Thyroid gland (tissue), 4 donors: ENCODE data around the gene ZNF280D. TPM values are rescaled to one million over a fixed set of nuclear protein-coding genes. Genes with fewer than 3 reads are reported as not detected.

ENCODE experiments used
- DNase-seq, 2 donors: peaks; one replicate each; pipeline ENCODE4 v3.0.0-alpha.2; 2019
- H3K27ac ChIP-seq, 3 donors: fragments of 200-600 bp; sonication (generic); 1 replicate in 2 of 3; 2 replicates in 1 of 3; pipeline ENCODE4 v1.5.1; 2016 to 2019; ENCODE audit warnings: mild to moderate bottlenecking in 1 of 3, moderate library complexity in 1 of 3
- H3K27me3 ChIP-seq: fragments of 200-600 bp; sonication (generic); one replicate; pipeline ENCODE4 v1.5.1; 2019
- H3K36me3 ChIP-seq, 2 donors: fragments of 200-600 bp; sonication (generic); one replicate each; pipeline ENCODE4 v1.5.1; 2016 to 2019
- H3K4me1 ChIP-seq, 2 donors: fragments of 200-600 bp; sonication (generic); one replicate each; pipeline ENCODE4 v1.5.1; 2017 to 2019
- H3K4me3 ChIP-seq, 3 donors: fragments of 200-600 bp; sonication (generic); replicated peaks in 1 of 3; 1 replicate in 2 of 3; 2 replicates in 1 of 3; pipeline ENCODE4 v1.5.1; 2016; ENCODE audit warnings: mild to moderate bottlenecking in 1 of 3
- H3K9me3 ChIP-seq: fragments of 200-600 bp; sonication (generic); one replicate; pipeline ENCODE4 v1.5.1; 2017
- CTCF ChIP-seq, 6 experiments: fragments of 200-600 bp in 3 of 6; fragments of 450-650 bp in 3 of 6; sonication (generic) in 3 of 6; IDR thresholded peaks; one replicate each; pipeline ENCODE4 v1.5.1; 2016 to 2019; ENCODE audit warnings: antibody characterized with exemption in 6 of 6, mild to moderate bottlenecking in 2 of 6, inconsistent platforms in 1 of 6, moderate library complexity in 1 of 6
- POLR2A ChIP-seq, 2 donors: fragments of 450-650 bp; IDR thresholded peaks; one replicate each; pipeline ENCODE4 v1.6.1; 2017; ENCODE audit warnings: antibody characterized with exemption in 2 of 2, mild to moderate bottlenecking in 2 of 2, moderate library complexity in 1 of 2
- WGBS, 2 donors: methylation state at CpG; one replicate each; pipeline ENCODE4 v1.1.5; 2017; 5-methylcytosine and 5-hydroxymethylcytosine counted together
- intact Hi-C: fragments of 100-400 bp; cut with DNase I; formaldehyde crosslinking; loops from one replicate; pipeline ENCODE4 v1.15.1; 2023
- total RNA-seq, 4 donors: library from RNA; depleted of rRNA; stranded (reverse); fragments of >200 nt; gene quantifications; one replicate each; pipeline ENCODE4 v1.2.3, GENCODE V29; 2016

Gene ZNF280D
- total RNA-seq, 4 donors from 2014 or later, result 55.6 to 81.8 (median 61.4) TPM

GRCh38 chr15:56723787-56724186, 9.5 kb downstream of the ZNF280D start:
- Histone ChIP-seq H3K4me1 (peaks cover 2 to 5% of the 10 kb centered on the region in 2 donors), H3K27ac (no peak overlapping the region)
- 92 to 94% methylated on average over 4 of the region's 4 CpGs for WGBS, 2 donors

GRCh38 chr15:56719774-56720555, 13.3 kb downstream of the ZNF280D start:
- intact Hi-C loops, result no loop called here
- Histone ChIP-seq H3K27me3 (no peaks in the 10 kb centered on the region), H3K9me3 (no peaks in the 10 kb centered on the region), H3K36me3 (no peaks in the 10 kb centered on the region), H3K27ac (no peak overlapping the region), H3K4me3 (no peak overlapping the region), H3K4me1 (peaks cover 8 to 12% of the 10 kb centered on the region in 2 donors)
- DNase-seq, result no peak
- 93 to 94% methylated on average over 3 of the region's 3 CpGs for WGBS, 2 donors
- TF ChIP-seq POLR2A (IDR thresholded peaks at IDR 0.05) (no peak), CTCF (IDR thresholded peaks at IDR 0.05) (no peak)

More at GRCh38 chr15:56723787-56724186, 9.5 kb downstream of the ZNF280D start:
- H3K27me3 ChIP-seq, result no peaks in the 10 kb centered on the region
- H3K36me3 ChIP-seq, result no peaks in the 10 kb centered on the region
- H3K9me3 ChIP-seq, result no peaks in the 10 kb centered on the region
- TF ChIP-seq CTCF (IDR thresholded peaks at IDR 0.05) (no peak), POLR2A (IDR thresholded peaks at IDR 0.05) (no peak)
- DNase-seq, result no peak
- no peak overlapping the region for H3K4me3 ChIP-seq
- intact Hi-C loops, result no loop called here

- 89 to 92% methylated on average over 4 of the region's 4 CpGs for WGBS, 2 donors
- no peaks in the 10 kb centered on the region for H3K9me3 ChIP-seq
- H3K27me3 ChIP-seq, result no peaks in the 10 kb centered on the region
- TF ChIP-seq POLR2A (IDR thresholded peaks at IDR 0.05), result no peak
- TF ChIP-seq CTCF (IDR thresholded peaks at IDR 0.05), result no peak
- no peaks in the 10 kb centered on the region for H3K36me3 ChIP-seq
- no peak overlapping the region for H3K4me3 ChIP-seq
- intact Hi-C loops, result no loop called here
- no peak for DNase-seq
- no peak overlapping the region for H3K27ac ChIP-seq
- peaks cover 8 to 12% of the 10 kb centered on the region in 2 donors for H3K4me1 ChIP-seq
These were observed 14.2 kb downstream of the ZNF280D start for GRCh38 chr15:56719021-56719612.

GRCh38 chr15:56718560-56718959, 14.7 kb downstream of the ZNF280D start:
- Histone ChIP-seq H3K27ac (no peak overlapping the region), H3K4me3 (no peak overlapping the region), H3K36me3 (no peaks in the 10 kb centered on the region), H3K4me1 (peaks cover 8 to 12% of the 10 kb centered on the region in 2 donors), H3K27me3 (no peaks in the 10 kb centered on the region), H3K9me3 (no peaks in the 10 kb centered on the region)
- DNase-seq, result no peak
- TF ChIP-seq CTCF (IDR thresholded peaks at IDR 0.05), result no peak
- intact Hi-C loops, result no loop called here
- 86 to 89% methylated on average over 1 of the region's 1 CpG for WGBS, 2 donors

GRCh38 chr15:56716334-56716733, 17.0 kb downstream of the ZNF280D start:
- no peak for DNase-seq
- intact Hi-C loops, result no loop called here

More at GRCh38 chr15:56716334-56716733, 17.0 kb downstream of the ZNF280D start:
- Histone ChIP-seq H3K36me3 (no peaks in the 10 kb centered on the region), H3K4me3 (no peak overlapping the region), H3K27ac (no peak overlapping the region), H3K9me3 (no peaks in the 10 kb centered on the region), H3K4me1 (peaks cover 8 to 12% of the 10 kb centered on the region in 2 donors), H3K27me3 (no peaks in the 10 kb centered on the region)
- TF ChIP-seq POLR2A (IDR thresholded peaks at IDR 0.05), result no peak
- TF ChIP-seq CTCF (IDR thresholded peaks at IDR 0.05), result no peak
